Measurements from ENCODE around the gene ST6GALNAC5.

ST6GALNAC5 gene

GRCh38 chr1:77014073-77014788 lies 147.0 kb downstream of the ST6GALNAC5 start:
- Histone ChIP-seq H3K9me2 (replicated peaks; ENCODE audit: low read depth, low read length) (no peaks in the 10 kb centered on the region), H3K9ac (ENCODE audit: low read depth, low read length, poor library complexity, severe bottlenecking) (no peak overlapping the region), H4K20me1 (ENCODE audit: insufficient read depth, low read length, poor library complexity, severe bottlenecking) (no peaks in the 10 kb centered on the region), H2AFZ (ENCODE audit: low read length) (no peak overlapping the region), H3K4me1 (ENCODE audit: insufficient read depth, low read length, poor library complexity, severe bottlenecking) (no peaks in the 10 kb centered on the region), H3K4me3 (ENCODE audit: low read length, poor library complexity, severe bottlenecking) (no peak overlapping the region), H3K27me3 (ENCODE audit: insufficient read depth, low read length, poor library complexity, severe bottlenecking) (no peaks in the 10 kb centered on the region), H3K9me3 (ENCODE audit: insufficient read depth, low read depth, low read length) (no peaks in the 10 kb centered on the region), H3K4me2 (ENCODE audit: low read depth, low read length, poor library complexity, severe bottlenecking) (no peak overlapping the region), H3K36me3 (ENCODE audit: insufficient read depth, low read length) (no peaks in the 10 kb centered on the region), H3F3A (ENCODE audit: low read depth) (no peaks in the 10 kb centered on the region), H3K79me2 (ENCODE audit: insufficient read depth, low read length) (no peaks in the 10 kb centered on the region)
- no peak for TF ChIP-seq CTCF (conservative IDR thresholded peaks at IDR 0.05; ENCODE audit: low read length)
- no peak for TF ChIP-seq EZH2phosphoT487 (IDR thresholded peaks at IDR 0.05; ENCODE audit: borderline replicate concordance)

GRCh38 chr1:77015748-77016341 lies 148.6 kb downstream of the ST6GALNAC5 start:
- no peak for TF ChIP-seq EZH2phosphoT487 (IDR thresholded peaks at IDR 0.05; ENCODE audit: borderline replicate concordance)
- no peak for TF ChIP-seq CTCF (conservative IDR thresholded peaks at IDR 0.05; ENCODE audit: low read length)
- H3K9me2 ChIP-seq (replicated peaks; ENCODE audit: low read depth, low read length), result no peaks in the 10 kb centered on the region
- no peaks in the 10 kb centered on the region for H3K9me3 ChIP-seq (ENCODE audit: insufficient read depth, low read depth, low read length)

GRCh38 chr1:77016386-77016985 lies 149.2 kb downstream of the ST6GALNAC5 start:
- Histone ChIP-seq H3K36me3 (ENCODE audit: insufficient read depth, low read length) (no peaks in the 10 kb centered on the region), H3K4me1 (ENCODE audit: insufficient read depth, low read length, poor library complexity, severe bottlenecking) (no peaks in the 10 kb centered on the region), H3K4me3 (ENCODE audit: low read length, poor library complexity, severe bottlenecking) (no peak overlapping the region), H4K20me1 (ENCODE audit: insufficient read depth, low read length, poor library complexity, severe bottlenecking) (no peaks in the 10 kb centered on the region), H3K9me2 (replicated peaks; ENCODE audit: low read depth, low read length) (no peaks in the 10 kb centered on the region), H3K27me3 (ENCODE audit: insufficient read depth, low read length, poor library complexity, severe bottlenecking) (no peaks in the 10 kb centered on the region), H2AFZ (ENCODE audit: low read length) (no peak overlapping the region), H3F3A (ENCODE audit: low read depth) (no peaks in the 10 kb centered on the region), H3K9ac (ENCODE audit: low read depth, low read length, poor library complexity, severe bottlenecking) (no peak overlapping the region), H3K9me3 (ENCODE audit: insufficient read depth, low read depth, low read length) (no peaks in the 10 kb centered on the region), H3K4me2 (ENCODE audit: low read depth, low read length, poor library complexity, severe bottlenecking) (no peak overlapping the region), H3K79me2 (ENCODE audit: insufficient read depth, low read length) (no peaks in the 10 kb centered on the region)
- TF ChIP-seq EZH2phosphoT487 (IDR thresholded peaks at IDR 0.05; ENCODE audit: borderline replicate concordance) (no peak), CTCF (conservative IDR thresholded peaks at IDR 0.05; ENCODE audit: low read length) (no peak)

More at GRCh38 chr1:77015748-77016341, 148.6 kb downstream of the ST6GALNAC5 start:
- H3K27me3 ChIP-seq (ENCODE audit: insufficient read depth, low read length, poor library complexity, severe bottlenecking), result no peaks in the 10 kb centered on the region
- no peak overlapping the region for H3K4me3 ChIP-seq (ENCODE audit: low read length, poor library complexity, severe bottlenecking)
- no peaks in the 10 kb centered on the region for H3K4me1 ChIP-seq (ENCODE audit: insufficient read depth, low read length, poor library complexity, severe bottlenecking)
- H3K79me2 ChIP-seq (ENCODE audit: insufficient read depth, low read length), result no peaks in the 10 kb centered on the region
- no peak overlapping the region for H3K4me2 ChIP-seq (ENCODE audit: low read depth, low read length, poor library complexity, severe bottlenecking)
- H3K9ac ChIP-seq (ENCODE audit: low read depth, low read length, poor library complexity, severe bottlenecking), result no peak overlapping the region
- no peak overlapping the region for H2AFZ ChIP-seq (ENCODE audit: low read length)
- H4K20me1 ChIP-seq (ENCODE audit: insufficient read depth, low read length, poor library complexity, severe bottlenecking), result no peaks in the 10 kb centered on the region
- no peaks in the 10 kb centered on the region for H3K36me3 ChIP-seq (ENCODE audit: insufficient read depth, low read length)
- no peaks in the 10 kb centered on the region for H3F3A ChIP-seq (ENCODE audit: low read depth)
